Peyer's patch (tissue), 4 donors: ENCODE results near the gene CALCOCO1. TPM values are rescaled to one million over a fixed set of nuclear protein-coding genes. Genes with fewer than 3 reads are reported as not detected.

Experiments
- DNase-seq, 3 donors: peaks; one replicate each; pipeline ENCODE4 v3.0.0-alpha.2; 2017 to 2019
- H3K27ac ChIP-seq, 4 donors: fragments of 200-600 bp; sonication (generic); one replicate each; pipeline ENCODE4 v1.5.1; 2016 to 2019
- H3K27me3 ChIP-seq, 2 donors: fragments of 200-600 bp; sonication (generic); one replicate each; pipeline ENCODE4 v1.5.1; 2019
- H3K36me3 ChIP-seq, 3 donors: fragments of 200-600 bp; sonication (generic); one replicate each; pipeline ENCODE4 v1.5.1; 2016 to 2019
- H3K4me1 ChIP-seq, 4 donors: fragments of 200-600 bp; sonication (generic); one replicate each; pipeline ENCODE4 v1.5.1; 2016 to 2019
- H3K4me3 ChIP-seq, 4 donors: fragments of 200-600 bp; sonication (generic); 1 replicate in 3 of 4; 2 replicates in 1 of 4; pipeline ENCODE4 v1.5.1; 2016 to 2019; ENCODE audit warnings: mild to moderate bottlenecking in 1 of 4
- H3K9me3 ChIP-seq, 4 donors: fragments of 200-600 bp; sonication (generic); one replicate each; pipeline ENCODE4 v1.5.1; 2016 to 2019; ENCODE audit warnings: mild to moderate bottlenecking in 1 of 4
- POLR2A ChIP-seq, 2 donors: fragments of 450-650 bp; IDR thresholded peaks; one replicate each; pipeline ENCODE4 v1.5.1; 2017; ENCODE audit warnings: antibody characterized with exemption in 2 of 2, mild to moderate bottlenecking in 2 of 2, moderate library complexity in 2 of 2
- total RNA-seq, 4 donors: library from RNA; depleted of rRNA; stranded (reverse); fragments of >200 nt; gene quantifications; one replicate each; pipeline ENCODE4 v1.1.0, GENCODE V29; 2016
- TF ChIP-seq, protein P1 (sequence below), 6 experiments: fragments of 450-650 bp in 4 of 6; fragments of 200-600 bp in 2 of 6; sonication (generic) in 1 of 6; IDR thresholded peaks; one replicate each; pipeline ENCODE4 v1.5.1; 2017 to 2019; ENCODE audit warnings: antibody characterized with exemption in 6 of 6, mild to moderate bottlenecking in 3 of 6, moderate library complexity in 1 of 6

CALCOCO1 gene
- total RNA-seq, 4 donors from 2014 or later: 79.7 to 342 (median 175) TPM

DNA sequence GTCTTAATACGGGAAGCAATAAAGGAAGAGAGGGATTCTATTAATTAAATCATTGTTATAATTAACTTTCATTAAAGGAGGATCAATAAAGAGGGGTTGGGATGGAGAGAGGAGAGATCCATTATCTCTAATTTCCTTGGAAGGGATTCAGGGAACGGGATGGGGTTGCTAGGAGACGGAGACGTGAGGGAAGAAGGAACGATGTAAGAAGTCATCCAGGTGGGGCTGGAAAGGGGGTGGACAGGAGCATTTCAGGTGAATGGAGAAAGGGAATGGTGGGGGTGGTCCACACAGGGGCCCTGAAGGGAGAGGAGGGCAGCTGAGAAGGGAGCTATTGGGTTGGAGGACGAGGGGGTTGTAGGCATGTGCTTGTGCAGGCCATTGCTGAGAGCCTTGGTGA is 17.2 kb downstream of the CALCOCO1 start:
- DNase-seq: no peak
- Histone ChIP-seq H3K4me3 (no peak overlapping the region), H3K4me1 (no peaks in the 10 kb centered on the region), H3K9me3 (no peaks in the 10 kb centered on the region), H3K27me3 (no peaks in the 10 kb centered on the region), H3K27ac (no peak overlapping the region), H3K36me3 (peaks cover 0 to 35% (median 0%) of the 10 kb centered on the region in 3 donors)
- no peak for TF ChIP-seq POLR2A (IDR thresholded peaks at IDR 0.05)
- TF ChIP-seq, protein P1, sequence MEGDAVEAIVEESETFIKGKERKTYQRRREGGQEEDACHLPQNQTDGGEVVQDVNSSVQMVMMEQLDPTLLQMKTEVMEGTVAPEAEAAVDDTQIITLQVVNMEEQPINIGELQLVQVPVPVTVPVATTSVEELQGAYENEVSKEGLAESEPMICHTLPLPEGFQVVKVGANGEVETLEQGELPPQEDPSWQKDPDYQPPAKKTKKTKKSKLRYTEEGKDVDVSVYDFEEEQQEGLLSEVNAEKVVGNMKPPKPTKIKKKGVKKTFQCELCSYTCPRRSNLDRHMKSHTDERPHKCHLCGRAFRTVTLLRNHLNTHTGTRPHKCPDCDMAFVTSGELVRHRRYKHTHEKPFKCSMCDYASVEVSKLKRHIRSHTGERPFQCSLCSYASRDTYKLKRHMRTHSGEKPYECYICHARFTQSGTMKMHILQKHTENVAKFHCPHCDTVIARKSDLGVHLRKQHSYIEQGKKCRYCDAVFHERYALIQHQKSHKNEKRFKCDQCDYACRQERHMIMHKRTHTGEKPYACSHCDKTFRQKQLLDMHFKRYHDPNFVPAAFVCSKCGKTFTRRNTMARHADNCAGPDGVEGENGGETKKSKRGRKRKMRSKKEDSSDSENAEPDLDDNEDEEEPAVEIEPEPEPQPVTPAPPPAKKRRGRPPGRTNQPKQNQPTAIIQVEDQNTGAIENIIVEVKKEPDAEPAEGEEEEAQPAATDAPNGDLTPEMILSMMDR (IDR thresholded peaks at IDR 0.05): no peak

DNA sequence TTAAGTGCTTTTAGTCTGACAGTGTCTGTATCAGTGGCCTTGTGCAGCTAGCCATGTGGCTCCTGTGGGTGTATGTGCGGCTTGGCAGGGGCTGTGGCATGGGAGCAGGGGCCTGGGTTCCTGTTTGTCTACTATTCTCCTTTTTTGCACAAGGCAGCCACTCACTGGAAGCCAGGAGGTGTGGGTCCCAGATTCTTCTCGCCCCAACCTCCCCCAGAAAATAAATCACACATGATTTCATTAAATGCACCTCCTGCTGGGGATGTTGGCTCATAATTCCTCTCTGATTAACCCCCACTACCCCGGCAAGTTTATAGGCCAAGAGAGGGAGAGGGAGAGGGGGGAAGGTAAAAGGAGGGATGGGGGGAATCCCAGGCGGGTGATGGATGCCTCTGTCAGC is 17.6 kb downstream of the CALCOCO1 start:
- no peak for TF ChIP-seq POLR2A (IDR thresholded peaks at IDR 0.05)
- TF ChIP-seq, protein P1 (IDR thresholded peaks at IDR 0.05): no peak
- H3K4me3 ChIP-seq: no peak overlapping the region
- peaks cover 0 to 31% (median 0%) of the 10 kb centered on the region in 3 donors for H3K36me3 ChIP-seq
- no peaks in the 10 kb centered on the region for H3K27me3 ChIP-seq
- DNase-seq: no peak
- H3K4me1 ChIP-seq: no peaks in the 10 kb centered on the region
- no peaks in the 10 kb centered on the region for H3K9me3 ChIP-seq
- H3K27ac ChIP-seq: no peak overlapping the region

DNA sequence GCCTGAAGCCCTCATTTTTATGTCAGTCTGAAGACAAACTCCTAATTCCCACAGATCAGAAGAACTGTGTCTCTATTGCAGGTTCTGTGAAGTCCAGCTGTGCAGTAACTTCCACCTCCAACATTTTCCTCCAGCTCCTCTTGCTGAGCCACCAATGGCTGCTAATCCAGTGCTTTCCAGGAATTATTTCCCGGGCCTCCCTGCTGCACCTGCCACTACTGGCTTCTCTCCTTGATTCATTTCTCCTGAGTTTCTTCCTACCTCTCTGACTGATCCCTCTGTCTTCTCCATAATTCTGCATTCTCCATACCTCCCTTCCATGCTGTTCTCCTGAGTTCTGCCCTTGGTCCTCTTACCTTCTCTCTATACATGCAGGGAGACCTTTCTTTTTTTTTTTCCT is 21.2 kb downstream of the CALCOCO1 start:
- DNase-seq: no peak
- no peaks in the 10 kb centered on the region for H3K27me3 ChIP-seq
- TF ChIP-seq, protein P1 (IDR thresholded peaks at IDR 0.05): no peak
- no peak for TF ChIP-seq POLR2A (IDR thresholded peaks at IDR 0.05)

DNA sequence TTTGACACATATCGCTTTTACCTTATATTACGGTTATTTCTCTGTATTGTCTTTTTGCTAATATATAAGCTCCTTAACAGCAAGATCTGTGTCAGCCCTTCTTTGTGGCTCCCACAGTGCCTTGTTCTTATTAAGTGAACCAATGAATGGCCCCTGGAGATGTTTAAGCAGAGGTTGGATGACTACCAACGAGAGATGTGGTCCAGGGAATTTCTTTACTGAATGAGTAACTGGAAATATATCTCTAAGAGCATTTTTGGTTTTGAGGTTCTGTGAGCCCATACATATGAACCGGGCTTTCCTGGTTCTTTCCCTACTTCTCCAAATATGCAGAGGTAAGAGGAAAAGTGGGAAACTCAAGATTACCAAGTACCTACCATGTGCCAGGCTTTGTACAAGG is 23.5 kb downstream of the CALCOCO1 start:
- Histone ChIP-seq H3K27ac (no peak overlapping the region), H3K4me1 (no peaks in the 10 kb centered on the region), H3K36me3 (no peaks in the 10 kb centered on the region), H3K9me3 (no peaks in the 10 kb centered on the region), H3K27me3 (no peaks in the 10 kb centered on the region), H3K4me3 (no peak overlapping the region)
- TF ChIP-seq POLR2A (IDR thresholded peaks at IDR 0.05): no peak
- TF ChIP-seq, protein P1 (IDR thresholded peaks at IDR 0.05): no peak
- DNase-seq: no peak

More for the DNA sequence above, 21.2 kb downstream of the CALCOCO1 start:
- no peak overlapping the region for H3K27ac ChIP-seq
- H3K9me3 ChIP-seq: no peaks in the 10 kb centered on the region
- H3K4me3 ChIP-seq: no peak overlapping the region
- no peaks in the 10 kb centered on the region for H3K4me1 ChIP-seq
- H3K36me3 ChIP-seq: no peaks in the 10 kb centered on the region

DNA sequence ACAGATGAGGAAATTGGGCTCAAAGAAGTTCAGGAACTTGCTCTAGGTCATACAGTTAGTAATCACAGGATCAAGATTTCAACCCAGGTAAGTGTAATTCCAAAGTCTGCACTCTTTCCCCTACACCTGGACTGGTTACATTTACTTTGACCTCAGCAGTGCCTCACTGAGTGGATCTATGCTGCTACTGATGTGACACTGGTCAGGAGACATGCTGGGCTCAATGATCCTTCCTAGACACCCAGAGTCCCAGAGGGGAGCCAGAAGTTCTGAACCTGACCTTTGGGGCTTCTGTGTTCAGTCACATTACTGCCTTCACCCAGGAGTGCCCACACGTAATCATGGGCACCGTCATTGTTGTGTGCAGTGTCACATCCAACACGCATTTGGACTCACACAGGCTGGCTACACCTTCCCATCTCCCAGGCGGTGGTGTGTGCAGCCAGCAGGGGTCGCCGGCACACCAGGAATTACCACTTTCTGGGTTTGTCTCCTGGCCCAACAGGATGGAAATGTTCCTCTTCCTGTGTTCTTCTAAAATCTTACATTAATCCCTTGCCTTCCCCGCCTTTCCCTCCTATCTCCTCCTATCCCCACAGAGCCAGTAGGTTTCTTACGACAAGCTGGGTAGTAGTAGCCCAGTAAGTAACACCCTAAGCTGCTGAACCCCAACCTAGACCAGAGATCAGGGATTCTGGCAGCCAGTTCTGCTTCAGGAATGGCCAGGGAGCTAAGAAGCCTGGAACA is 25.6 kb downstream of the CALCOCO1 start:
- Histone ChIP-seq H3K4me1 (peaks cover 0 to 3% (median under 1%) of the 10 kb centered on the region in 4 donors), H3K9me3 (no peaks in the 10 kb centered on the region), H3K4me3 (no peak overlapping the region), H3K36me3 (no peaks in the 10 kb centered on the region), H3K27me3 (peaks cover 0 to 8% of the 10 kb centered on the region in 2 donors), H3K27ac (no peak overlapping the region)
- TF ChIP-seq POLR2A (IDR thresholded peaks at IDR 0.05): no peak
- TF ChIP-seq, protein P1 (IDR thresholded peaks at IDR 0.05): peak; percentile 65 to 91 (median 88)
- peak; percentile 76 to 91 (median 85) for DNase-seq
